Suprapubic skin (tissue), 4 donors: ENCODE measurements around the gene CHST4. TPM values are rescaled to one million over a fixed set of nuclear protein-coding genes. Genes with fewer than 3 reads are reported as not detected.
A peak's percentile ranks its signal among the peaks of the same experiment; 100 is the strongest.
"Not testable (repeated sequence)": the region's sequence is repeated elsewhere in the genome, so short reads cannot be mapped to it uniquely, and the experiment has no call there.

Experiments
- DNase-seq, 2 donors: peaks; one replicate each; pipeline ENCODE4 v3.0.0-alpha.2; 2019; ENCODE audit warnings: low spot score in 2 of 2
- H3K27ac ChIP-seq: fragments of 200-600 bp; sonication (generic); one replicate; pipeline ENCODE4 v1.5.1; 2019
- H3K27me3 ChIP-seq: fragments of 200-600 bp; sonication (generic); one replicate; pipeline ENCODE4 v1.5.1; 2019
- H3K36me3 ChIP-seq: fragments of 200-600 bp; sonication (generic); one replicate; pipeline ENCODE4 v1.5.1; 2019
- H3K4me1 ChIP-seq: fragments of 200-600 bp; sonication (generic); one replicate; pipeline ENCODE4 v1.5.1; 2019
- H3K4me3 ChIP-seq: fragments of 200-600 bp; sonication (generic); one replicate; pipeline ENCODE4 v1.5.1; 2019; ENCODE audit warnings: mild to moderate bottlenecking
- H3K9me3 ChIP-seq: fragments of 200-600 bp; sonication (generic); one replicate; pipeline ENCODE4 v1.5.1; 2019
- CTCF ChIP-seq, 2 donors: fragments of 200-600 bp in 1 of 2; fragments of 450-650 bp in 1 of 2; sonication (generic) in 1 of 2; IDR thresholded peaks; one replicate each; pipeline ENCODE4 v1.5.1; 2016 to 2019; ENCODE audit warnings: antibody characterized with exemption in 2 of 2, mild to moderate bottlenecking in 1 of 2, moderate library complexity in 1 of 2
- EP300 ChIP-seq: sonication (generic); formaldehyde crosslinking; IDR thresholded peaks from one replicate; pipeline ENCODE4 v1.6.1; 2017; ENCODE audit warnings: antibody characterized with exemption
- POLR2A ChIP-seq, 2 donors: fragments of 450-650 bp; IDR thresholded peaks; one replicate each; pipeline ENCODE4 v1.6.1; 2017; ENCODE audit warnings: antibody characterized with exemption in 2 of 2, mild to moderate bottlenecking in 2 of 2, moderate library complexity in 2 of 2
- POLR2AphosphoS5 ChIP-seq, 3 donors: sonication (generic); formaldehyde crosslinking; IDR thresholded peaks; one replicate each; pipeline ENCODE4 v1.6.1; 2017; ENCODE audit warnings: antibody characterized with exemption in 3 of 3
- WGBS: methylation state at CpG from one replicate; pipeline ENCODE4 v1.1.5; 2018; 5-methylcytosine and 5-hydroxymethylcytosine counted together
- total RNA-seq, 4 donors: library from RNA; depleted of rRNA; stranded (reverse); fragments of >200 nt; gene quantifications; one replicate each; pipeline ENCODE4 v1.1.0, GENCODE V29; 2016

Gene CHST4
- total RNA-seq, 4 donors from 2014 or later = not detected

- 86% methylated on average over 3 of the region's 3 CpGs for WGBS
- Histone ChIP-seq H3K27me3 (no peaks in the 10 kb centered on the region), H3K4me1 (no peaks in the 10 kb centered on the region), H3K27ac (no peak overlapping the region), H3K9me3 (no peaks in the 10 kb centered on the region), H3K36me3 (no peaks in the 10 kb centered on the region), H3K4me3 (no peak overlapping the region)
- no peak for TF ChIP-seq POLR2A (IDR thresholded peaks at IDR 0.05)
- no peak for TF ChIP-seq EP300
- no peak for TF ChIP-seq POLR2AphosphoS5 (IDR thresholded peaks at IDR 0.05)
- TF ChIP-seq CTCF (IDR thresholded peaks at IDR 0.05) = no peak
- no peak for DNase-seq
Measured at GRCh38 chr16:71493213-71493612, 33.0 kb upstream of the CHST4 start.

- Histone ChIP-seq H3K27ac (no peak overlapping the region), H3K4me3 (no peak overlapping the region), H3K4me1 (no peaks in the 10 kb centered on the region), H3K36me3 (no peaks in the 10 kb centered on the region), H3K27me3 (no peaks in the 10 kb centered on the region), H3K9me3 (no peaks in the 10 kb centered on the region)
- TF ChIP-seq EP300 (no peak), CTCF (IDR thresholded peaks at IDR 0.05) (no peak), POLR2A (IDR thresholded peaks at IDR 0.05) (no peak), POLR2AphosphoS5 (IDR thresholded peaks at IDR 0.05) (no peak)
- 83% methylated on average over 3 of the region's 3 CpGs for WGBS
- DNase-seq = no peak
Measured at GRCh38 chr16:71498031-71498430, 28.2 kb upstream of the CHST4 start.

- 1% methylated on average over 3 of the region's 3 CpGs for WGBS
- peak; percentile 28 to 49 for TF ChIP-seq CTCF (IDR thresholded peaks at IDR 0.05)
- no peak for TF ChIP-seq POLR2A (IDR thresholded peaks at IDR 0.05)
- DNase-seq = no peak
- Histone ChIP-seq H3K36me3 (no peaks in the 10 kb centered on the region), H3K27me3 (peaks cover 2% of the 10 kb centered on the region), H3K9me3 (no peaks in the 10 kb centered on the region), H3K4me3 (no peak overlapping the region), H3K4me1 (no peaks in the 10 kb centered on the region), H3K27ac (no peak overlapping the region)
Measured at GRCh38 chr16:71499775-71500364, 26.4 kb upstream of the CHST4 start.

- H3K4me3 ChIP-seq = no peak overlapping the region
- no peak for DNase-seq
- 63% methylated on average over 2 of the region's 2 CpGs for WGBS
- no peaks in the 10 kb centered on the region for H3K9me3 ChIP-seq
- peaks cover 2% of the 10 kb centered on the region for H3K27me3 ChIP-seq
- H3K36me3 ChIP-seq = no peaks in the 10 kb centered on the region
- no peak for TF ChIP-seq CTCF (IDR thresholded peaks at IDR 0.05)
- no peak for TF ChIP-seq POLR2A (IDR thresholded peaks at IDR 0.05)
- no peak for TF ChIP-seq EP300
- TF ChIP-seq POLR2AphosphoS5 (IDR thresholded peaks at IDR 0.05) = no peak
- H3K4me1 ChIP-seq = no peaks in the 10 kb centered on the region
- H3K27ac ChIP-seq = no peak overlapping the region
Measured at GRCh38 chr16:71500964-71501363, 25.3 kb upstream of the CHST4 start.

GRCh38 chr16:71501547-71501946, 24.7 kb upstream of the CHST4 start:
- H3K36me3 ChIP-seq = no peaks in the 10 kb centered on the region
- no peaks in the 10 kb centered on the region for H3K4me1 ChIP-seq
- TF ChIP-seq POLR2A (IDR thresholded peaks at IDR 0.05) = no peak
- TF ChIP-seq EP300 = no peak
- no peak for TF ChIP-seq CTCF (IDR thresholded peaks at IDR 0.05)
- no peak for TF ChIP-seq POLR2AphosphoS5 (IDR thresholded peaks at IDR 0.05)
- H3K9me3 ChIP-seq = no peaks in the 10 kb centered on the region
- H3K27me3 ChIP-seq = peaks cover 2% of the 10 kb centered on the region
- H3K27ac ChIP-seq = no peak overlapping the region
- no peak for DNase-seq
- H3K4me3 ChIP-seq = no peak overlapping the region
- WGBS = 51% methylated on average over 3 of the region's 3 CpGs

- H3K36me3 ChIP-seq, H3K4me1 ChIP-seq, H3K9me3 ChIP-seq, DNase-seq, H3K27ac ChIP-seq, H3K4me3 ChIP-seq, H3K27me3 ChIP-seq: not testable (repeated sequence)
- WGBS = 66% methylated on average over 7 of the region's 7 CpGs
Measured at GRCh38 chr16:71504051-71504450, 22.2 kb upstream of the CHST4 start.
